HG03196 (cell line): ENCODE results near the gene ACSS1.
A peak's percentile ranks its signal among the peaks of the same experiment; 100 is the strongest.

Experiments used
- ATAC-seq: cut with Tn5 transposase; IDR thresholded peaks from one replicate; pipeline ENCODE4 v1.9.1; 2021; ENCODE audit not compliant: unreplicated experiment

Gene ACSS1

GRCh38 chr20:25079171-25079570 is 21.2 kb upstream of the ACSS1 start:
- ATAC-seq, result no peak

- ATAC-seq, result no peak
These were observed 20.7 kb upstream of the ACSS1 start for GRCh38 chr20:25078662-25079061.

GRCh38 chr20:25077610-25078169 is 19.8 kb upstream of the ACSS1 start:
- no peak for ATAC-seq

GRCh38 chr20:25076731-25077609 is 19.0 kb upstream of the ACSS1 start:
- no peak for ATAC-seq

GRCh38 chr20:25076201-25076600 is 18.3 kb upstream of the ACSS1 start:
- no peak for ATAC-seq

GRCh38 chr20:25073544-25073943 is 15.6 kb upstream of the ACSS1 start:
- no peak for ATAC-seq

- no peak for ATAC-seq
These were observed 14.4 kb upstream of the ACSS1 start for GRCh38 chr20:25072226-25072811.

GRCh38 chr20:25071734-25072133 is 13.8 kb upstream of the ACSS1 start:
- ATAC-seq, result no peak

GRCh38 chr20:25070821-25071473 is 13.0 kb upstream of the ACSS1 start:
- ATAC-seq, result no peak

GRCh38 chr20:25067102-25067987 is 9.4 kb upstream of the ACSS1 start:
- ATAC-seq, result no peak

- no peak for ATAC-seq
These were observed 8.4 kb upstream of the ACSS1 start for GRCh38 chr20:25066386-25066785.

- ATAC-seq, result peak; percentile 46
These were observed 7.8 kb upstream of the ACSS1 start for GRCh38 chr20:25065625-25066338.

GRCh38 chr20:25065072-25065624 is 7.2 kb upstream of the ACSS1 start:
- ATAC-seq, result no peak

GRCh38 chr20:25064561-25065071 is 6.7 kb upstream of the ACSS1 start:
- no peak for ATAC-seq

GRCh38 chr20:25063981-25064380 is 6.0 kb upstream of the ACSS1 start:
- ATAC-seq, result no peak

- ATAC-seq, result no peak
These were observed 5.6 kb upstream of the ACSS1 start for GRCh38 chr20:25063546-25063945.

GRCh38 chr20:25062841-25063240 is 4.9 kb upstream of the ACSS1 start:
- ATAC-seq, result no peak

- no peak for ATAC-seq
These were observed 4.0 kb upstream of the ACSS1 start for GRCh38 chr20:25061821-25062530.
